ENCODE results near the gene TAB2. TPM values are rescaled to one million over a fixed set of nuclear protein-coding genes. Genes with fewer than 3 reads are reported as not detected.

TAB2 gene
- total RNA-seq, 6 experiments from 2014 or later = 37.8 to 50.6 (median 44.5) TPM

- peaks cover 14% of the 10 kb centered on the region for H3K36me3 Mint-ChIP-seq (ENCODE audit: low read depth)
- TF ChIP-seq CTCF (IDR thresholded peaks at IDR 0.05) = no peak
- H3K4me3 Mint-ChIP-seq = peak overlapping the region; percentile 46
- H3K9me3 Mint-ChIP-seq = no peaks in the 10 kb centered on the region
- no peak for DNase-seq
- peak overlapping the region; percentile 72 for H3K27ac Mint-ChIP-seq
- peaks cover 84% of the 10 kb centered on the region for H3K4me1 Mint-ChIP-seq (ENCODE audit: low read depth)
- no peaks in the 10 kb centered on the region for H3K27me3 Mint-ChIP-seq (ENCODE audit: insufficient read depth)
Observed at GRCh38 chr6:149336609-149336928, 19.1 kb downstream of the TAB2 start.

- DNase-seq = no peak
- peaks cover 84% of the 10 kb centered on the region for H3K4me1 Mint-ChIP-seq (ENCODE audit: low read depth)
- H3K36me3 Mint-ChIP-seq (ENCODE audit: low read depth) = peaks cover 14% of the 10 kb centered on the region
- H3K9me3 Mint-ChIP-seq = no peaks in the 10 kb centered on the region
- H3K4me3 Mint-ChIP-seq = no peak overlapping the region
- no peak overlapping the region; the same call in 1 of the 2 replicates for H3K27ac Mint-ChIP-seq
- no peak for TF ChIP-seq CTCF (IDR thresholded peaks at IDR 0.05)
- no peaks in the 10 kb centered on the region for H3K27me3 Mint-ChIP-seq (ENCODE audit: insufficient read depth)
Observed at GRCh38 chr6:149337320-149337719, 19.8 kb downstream of the TAB2 start.

- H3K4me3 Mint-ChIP-seq = no peak overlapping the region
- H3K4me1 Mint-ChIP-seq (ENCODE audit: low read depth) = peaks cover 74% of the 10 kb centered on the region
- no peak overlapping the region for H3K27ac Mint-ChIP-seq
- no peak for TF ChIP-seq CTCF (IDR thresholded peaks at IDR 0.05)
- peaks cover 14% of the 10 kb centered on the region for H3K36me3 Mint-ChIP-seq (ENCODE audit: low read depth)
- H3K9me3 Mint-ChIP-seq = no peaks in the 10 kb centered on the region
- H3K27me3 Mint-ChIP-seq (ENCODE audit: insufficient read depth) = no peaks in the 10 kb centered on the region
- no peak for DNase-seq
Observed at GRCh38 chr6:149340200-149340599, 22.7 kb downstream of the TAB2 start.

- Mint-ChIP-seq H3K27me3 (ENCODE audit: insufficient read depth) (no peaks in the 10 kb centered on the region), H3K36me3 (ENCODE audit: low read depth) (peaks cover 16% of the 10 kb centered on the region), H3K27ac (no peak overlapping the region; the same call in 1 of the 2 replicates), H3K4me3 (no peak overlapping the region), H3K4me1 (ENCODE audit: low read depth) (peaks cover 62% of the 10 kb centered on the region), H3K9me3 (no peaks in the 10 kb centered on the region)
- DNase-seq = no peak
- TF ChIP-seq CTCF (IDR thresholded peaks at IDR 0.05) = no peak
Observed at GRCh38 chr6:149342525-149342924, 25.0 kb downstream of the TAB2 start.

GRCh38 chr6:149343501-149343900 lies 26.0 kb downstream of the TAB2 start:
- TF ChIP-seq CTCF (IDR thresholded peaks at IDR 0.05) = no peak
- H3K4me3 Mint-ChIP-seq = no peak overlapping the region
- H3K4me1 Mint-ChIP-seq (ENCODE audit: low read depth) = peaks cover 52% of the 10 kb centered on the region
- no peaks in the 10 kb centered on the region for H3K9me3 Mint-ChIP-seq
- H3K36me3 Mint-ChIP-seq (ENCODE audit: low read depth) = peaks cover 11% of the 10 kb centered on the region
- DNase-seq = no peak
- H3K27me3 Mint-ChIP-seq (ENCODE audit: insufficient read depth) = no peaks in the 10 kb centered on the region
- no peak overlapping the region for H3K27ac Mint-ChIP-seq

- Mint-ChIP-seq H3K4me1 (ENCODE audit: low read depth) (peaks cover 40% of the 10 kb centered on the region), H3K27me3 (ENCODE audit: insufficient read depth) (no peaks in the 10 kb centered on the region; the same call in 1 of the 2 replicates), H3K36me3 (ENCODE audit: low read depth) (peaks cover 6% of the 10 kb centered on the region), H3K27ac (no peak overlapping the region), H3K9me3 (no peaks in the 10 kb centered on the region), H3K4me3 (no peak overlapping the region)
- TF ChIP-seq CTCF (IDR thresholded peaks at IDR 0.05) = no peak
- no peak for DNase-seq
Observed at GRCh38 chr6:149346078-149346477, 28.6 kb downstream of the TAB2 start.
